ENCODE results near the gene ZBTB7C. TPM values are rescaled to one million over a fixed set of nuclear protein-coding genes. Genes with fewer than 3 reads are reported as not detected.

Gene ZBTB7C
- total RNA-seq, 1 donor from 2014 or later = 0.15 TPM

DNA sequence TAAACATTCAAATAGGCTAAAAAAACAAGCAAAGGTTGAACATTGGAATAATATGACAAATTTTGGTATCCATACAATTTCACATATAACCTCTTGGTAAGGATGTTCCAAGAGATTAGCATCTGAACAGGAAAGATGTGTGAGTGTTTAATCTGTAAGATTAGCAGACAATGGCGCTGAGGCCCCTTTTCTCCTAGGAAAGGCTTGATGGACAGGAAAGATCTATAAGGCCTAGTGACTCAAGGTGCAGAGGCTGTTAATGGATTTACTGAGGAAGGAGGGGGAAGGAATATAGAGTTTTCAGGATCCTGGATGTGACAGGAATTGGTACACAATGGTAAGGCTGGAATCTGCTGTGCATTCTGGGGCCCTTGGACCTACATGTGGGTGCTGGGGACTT lies 430.6 kb downstream of the ZBTB7C start:
- H3K27me3 Mint-ChIP-seq (ENCODE audit: insufficient read depth, low read depth) = peaks cover 15% of the 10 kb centered on the region
- peaks cover 65% of the 10 kb centered on the region for H3F3A ChIP-seq (ENCODE audit: low read depth)
- H3K9ac ChIP-seq = no peak overlapping the region
- H3K79me2 ChIP-seq (ENCODE audit: low read depth) = no peaks in the 10 kb centered on the region
- DNase-seq (ENCODE audit: low spot score) = peak; percentile 60
- H3K27me3 ChIP-seq = no peaks in the 10 kb centered on the region
- TF ChIP-seq EZH2phosphoT487 (IDR thresholded peaks at IDR 0.05) (no peak), EZH2 (IDR thresholded peaks at IDR 0.05) (no peak), CTCF (IDR thresholded peaks at IDR 0.05) (no peak)
- H3K9me3 ChIP-seq (ENCODE audit: low read depth) = no peaks in the 10 kb centered on the region
- H3K27ac Mint-ChIP-seq = no peak overlapping the region
- no peaks in the 10 kb centered on the region for H3K36me3 Mint-ChIP-seq
- H3K9me3 Mint-ChIP-seq = peaks cover 2% of the 10 kb centered on the region
- no peaks in the 10 kb centered on the region for H4K20me1 ChIP-seq (ENCODE audit: low read depth)
- H2AFZ ChIP-seq (replicated peaks) = no peak overlapping the region
- H3K27ac ChIP-seq = peak overlapping the region; percentile 60
- H3K4me3 ChIP-seq = no peak overlapping the region
- H3K4me2 ChIP-seq = peak overlapping the region; percentile 60
- no peaks in the 10 kb centered on the region for H3K36me3 ChIP-seq
- peaks cover 48% of the 10 kb centered on the region for H3K4me1 Mint-ChIP-seq
- H3K4me1 ChIP-seq = peaks cover 68% of the 10 kb centered on the region
- H3K4me3 Mint-ChIP-seq = no peak overlapping the region

DNA sequence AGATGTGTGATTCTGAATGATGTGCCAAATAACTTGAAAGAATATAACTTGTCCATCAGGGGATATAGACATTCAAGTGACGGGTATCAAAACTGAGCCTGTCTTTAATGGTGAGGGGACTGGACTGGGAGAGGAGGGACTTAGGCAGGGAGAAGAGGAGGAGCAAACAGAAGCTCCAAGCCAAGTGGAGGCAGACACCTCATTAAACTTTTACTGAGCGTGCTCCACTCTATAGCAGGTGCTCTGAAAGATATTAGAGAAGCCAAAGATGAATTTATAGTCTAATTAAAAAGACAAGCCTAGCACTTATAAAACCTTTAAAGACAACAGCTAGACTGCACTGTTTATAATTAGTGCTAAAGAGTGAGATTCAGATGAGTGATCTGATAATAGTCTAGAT lies 431.0 kb downstream of the ZBTB7C start:
- DNase-seq (ENCODE audit: low spot score) = no peak
- H4K20me1 ChIP-seq (ENCODE audit: low read depth) = no peaks in the 10 kb centered on the region
- no peaks in the 10 kb centered on the region for H3K36me3 ChIP-seq
- H3K9ac ChIP-seq = no peak overlapping the region
- TF ChIP-seq CTCF (IDR thresholded peaks at IDR 0.05) = no peak
- TF ChIP-seq EZH2 (IDR thresholded peaks at IDR 0.05) = no peak
- TF ChIP-seq EZH2phosphoT487 (IDR thresholded peaks at IDR 0.05) = no peak
- Mint-ChIP-seq H3K4me3 (no peak overlapping the region), H3K27me3 (ENCODE audit: insufficient read depth, low read depth) (peaks cover 16% of the 10 kb centered on the region), H3K27ac (peak overlapping the region; percentile 9), H3K9me3 (peaks cover 2% of the 10 kb centered on the region), H3K4me1 (peaks cover 50% of the 10 kb centered on the region), H3K36me3 (no peaks in the 10 kb centered on the region)
- peak overlapping the region; percentile 60 for H3K4me2 ChIP-seq
- no peak overlapping the region for H2AFZ ChIP-seq (replicated peaks)
- no peaks in the 10 kb centered on the region for H3K27me3 ChIP-seq
- H3K9me3 ChIP-seq (ENCODE audit: low read depth) = no peaks in the 10 kb centered on the region
- H3F3A ChIP-seq (ENCODE audit: low read depth) = peaks cover 68% of the 10 kb centered on the region
- H3K79me2 ChIP-seq (ENCODE audit: low read depth) = no peaks in the 10 kb centered on the region
- H3K4me3 ChIP-seq = no peak overlapping the region
- H3K4me1 ChIP-seq = peaks cover 73% of the 10 kb centered on the region
- peak overlapping the region; percentile 60 for H3K27ac ChIP-seq

Small RNA genes within 50 kb of the gene (small RNA-seq; reads per million reads assigned to genes)
- not detected for gene RNU6-708P

Other genes starting within 250 kb of the ZBTB7C start
- 14.7 and 17.6 TPM in 2 replicates for gene CTIF, start 129.6 kb upstream of the ZBTB7C start, total RNA-seq (ENCODE audit: low replicate concordance)